K562 (cell line): ENCODE data around the gene BRAT1. TPM values are rescaled to one million over a fixed set of nuclear protein-coding genes. Genes with fewer than 3 reads are reported as not detected.

Experiments
- KDM1A ChIP-seq, 2 experiments: fragments of 450-650 bp; IDR thresholded peaks; 2 replicates each; pipeline ENCODE4 v1.6.1; 2016; ENCODE audit warnings: mild to moderate bottlenecking in 2 of 2
- MCM5 ChIP-seq: fragments of 450-650 bp; IDR thresholded peaks from 2 replicates; pipeline ENCODE4 v1.6.1; 2016; ENCODE audit warnings: low read depth
- MXI1 ChIP-seq: IDR thresholded peaks from 2 replicates; pipeline ENCODE4 v1.6.1; 2011; ENCODE audit warnings: low read depth, mild to moderate bottlenecking, improper control_type of control experiment, low read length
- NR2C1 ChIP-seq, 2 experiments: fragments of 450-650 bp; IDR thresholded peaks; 2 replicates each; pipeline ENCODE4 v1.6.1; 2017; ENCODE audit warnings: mild to moderate bottlenecking in 2 of 2, antibody characterized with exemption in 1 of 2, inconsistent platforms in 1 of 2, missing compliant biosample characterization in 1 of 2, missing genetic modification characterization in 1 of 2
- RBBP5 ChIP-seq: fragments of 200-600 bp; sonication (generic); IDR thresholded peaks from 2 replicates; pipeline ENCODE4 v1.6.1; 2012; ENCODE audit warnings: borderline replicate concordance, mild to moderate bottlenecking, low read length, control low read depth, inconsistent platforms; ENCODE audit not compliant: insufficient read depth, poor library complexity, severe bottlenecking
- REST ChIP-seq, 2 experiments: fragments of 450-650 bp; formaldehyde crosslinking in 1 of 2; IDR thresholded peaks; 2 replicates each; pipeline versions ENCODE4 v1.4.0 to v1.6.1; 2014 to 2020; ENCODE audit warnings: mild to moderate bottlenecking in 2 of 2, borderline replicate concordance in 1 of 2, low read depth in 1 of 2
- TRIM28 ChIP-seq: fragments of 450-650 bp; IDR thresholded peaks from 2 replicates; pipeline ENCODE4 v1.6.1; 2017
- ZNF655 ChIP-seq: fragments of 250-450 bp; sonication (Bioruptor Pico); IDR thresholded peaks from 2 replicates; pipeline ENCODE4 v1.5.0; 2021
- polyA plus RNA-seq, 8 experiments: library from polyadenylated mRNA; depleted of rRNA in 4 of 8; stranded (reverse) in 5 of 8; unstranded in 3 of 8; fragments of >200 nt; fragmentation: Nextera tagmentation in 2 of 8; fragmentation: Illumina TruSeq in 1 of 8; extraction: Ambion mirVana in 2 of 8; extraction: Trizol in 1 of 8; gene quantifications; 2 replicates each; pipeline versions ENCODE4 v1.2.1 to v1.2.3, GENCODE V29; 2011 to 2014; ENCODE audit warnings: inconsistent platforms in 1 of 8, missing spikeins in 1 of 8
- total RNA-seq, 7 experiments: library from RNA; depleted of rRNA in 6 of 7; stranded (reverse); fragments of >200 nt in 6 of 7; fragmentation: Illumina TruSeq in 2 of 7; extraction: Trizol in 2 of 7; gene quantifications; 2 replicates each; pipeline versions ENCODE4 v1.2.1 to v1.2.3, GENCODE V29; 2011 to 2021; ENCODE audit warnings: low replicate concordance in 1 of 7
- TF ChIP-seq, protein P1 (sequence below): sonication (generic); formaldehyde crosslinking; IDR thresholded peaks from 2 replicates; pipeline ENCODE4 v1.8.1; 2023; ENCODE audit warnings: missing genetic modification reagents, mild to moderate bottlenecking, borderline replicate concordance

Gene BRAT1
- total and polyA plus RNA-seq, 9 of the 15 experiments (the other 6 are each of a cell fraction or from before 2014, with no cell fraction given): 0.13 to 49.6 (median 10.5) TPM

GRCh38 chr7:2558629-2559282, 3.4 kb upstream of the BRAT1 start, which contains the start of gene IQCE (continued):
- TF ChIP-seq, protein P1, sequence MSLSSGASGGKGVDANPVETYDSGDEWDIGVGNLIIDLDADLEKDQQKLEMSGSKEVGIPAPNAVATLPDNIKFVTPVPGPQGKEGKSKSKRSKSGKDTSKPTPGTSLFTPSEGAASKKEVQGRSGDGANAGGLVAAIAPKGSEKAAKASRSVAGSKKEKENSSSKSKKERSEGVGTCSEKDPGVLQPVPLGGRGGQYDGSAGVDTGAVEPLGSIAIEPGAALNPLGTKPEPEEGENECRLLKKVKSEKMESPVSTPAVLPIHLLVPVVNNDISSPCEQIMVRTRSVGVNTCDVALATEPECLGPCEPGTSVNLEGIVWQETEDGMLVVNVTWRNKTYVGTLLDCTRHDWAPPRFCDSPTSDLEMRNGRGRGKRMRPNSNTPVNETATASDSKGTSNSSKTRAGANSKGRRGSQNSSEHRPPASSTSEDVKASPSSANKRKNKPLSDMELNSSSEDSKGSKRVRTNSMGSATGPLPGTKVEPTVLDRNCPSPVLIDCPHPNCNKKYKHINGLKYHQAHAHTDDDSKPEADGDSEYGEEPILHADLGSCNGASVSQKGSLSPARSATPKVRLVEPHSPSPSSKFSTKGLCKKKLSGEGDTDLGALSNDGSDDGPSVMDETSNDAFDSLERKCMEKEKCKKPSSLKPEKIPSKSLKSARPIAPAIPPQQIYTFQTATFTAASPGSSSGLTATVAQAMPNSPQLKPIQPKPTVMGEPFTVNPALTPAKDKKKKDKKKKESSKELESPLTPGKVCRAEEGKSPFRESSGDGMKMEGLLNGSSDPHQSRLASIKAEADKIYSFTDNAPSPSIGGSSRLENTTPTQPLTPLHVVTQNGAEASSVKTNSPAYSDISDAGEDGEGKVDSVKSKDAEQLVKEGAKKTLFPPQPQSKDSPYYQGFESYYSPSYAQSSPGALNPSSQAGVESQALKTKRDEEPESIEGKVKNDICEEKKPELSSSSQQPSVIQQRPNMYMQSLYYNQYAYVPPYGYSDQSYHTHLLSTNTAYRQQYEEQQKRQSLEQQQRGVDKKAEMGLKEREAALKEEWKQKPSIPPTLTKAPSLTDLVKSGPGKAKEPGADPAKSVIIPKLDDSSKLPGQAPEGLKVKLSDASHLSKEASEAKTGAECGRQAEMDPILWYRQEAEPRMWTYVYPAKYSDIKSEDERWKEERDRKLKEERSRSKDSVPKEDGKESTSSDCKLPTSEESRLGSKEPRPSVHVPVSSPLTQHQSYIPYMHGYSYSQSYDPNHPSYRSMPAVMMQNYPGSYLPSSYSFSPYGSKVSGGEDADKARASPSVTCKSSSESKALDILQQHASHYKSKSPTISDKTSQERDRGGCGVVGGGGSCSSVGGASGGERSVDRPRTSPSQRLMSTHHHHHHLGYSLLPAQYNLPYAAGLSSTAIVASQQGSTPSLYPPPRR (CRISPR knock-in tag): no peak
- TF ChIP-seq MXI1 (peak; percentile 67), TRIM28 (no peak), MCM5 (no peak), REST (IDR thresholded peaks at IDR 0.05; ENCODE audit: borderline replicate concordance) (0 out of 2 replicates have a peak, but pooled peaks have one; percentile 16), REST (CRISPR knock-in tag; IDR thresholded peaks at IDR 0.05; ENCODE audit: low read depth) (no peak; the same call in 1 of the 2 replicates), RBBP5 (peak; percentile 95), KDM1A (IDR thresholded peaks at IDR 0.05) (peak; percentile 30 to 84; a peak in 2 of 4 replicates), NR2C1 (IDR thresholded peaks at IDR 0.05) (peak; percentile 50; the same call in 1 of the 2 replicates), NR2C1 (tag; IDR thresholded peaks at IDR 0.05) (no peak; the same call in 1 of the 2 replicates), ZNF655 (no peak)
